Adrenal gland (tissue), 5 donors: ENCODE data around the gene TRIP12.

ENCODE experiments used
- CTCF ChIP-seq, 6 experiments: fragments of 450-650 bp in 4 of 6; fragments of 200-600 bp in 2 of 6; sonication (generic) in 1 of 6; IDR thresholded peaks; 1 replicate in 5 of 6; 2 replicates in 1 of 6; pipeline versions ENCODE4 v1.5.1 to v1.8.0; 2016 to 2021; ENCODE audit warnings: antibody characterized with exemption in 6 of 6, mild to moderate bottlenecking in 2 of 6, moderate library complexity in 1 of 6
- POLR2A ChIP-seq, 2 donors: fragments of 450-650 bp; IDR thresholded peaks; one replicate each; pipeline ENCODE4 v1.6.1; 2017; ENCODE audit warnings: antibody characterized with exemption in 2 of 2, mild to moderate bottlenecking in 2 of 2, moderate library complexity in 1 of 2
- donor health status: DM: no; HTN: no; CAD: no.

GRCh38 chr2:229875549-229875948, 46.3 kb downstream of the TRIP12 start:
- TF ChIP-seq CTCF (IDR thresholded peaks at IDR 0.05) (no peak), POLR2A (IDR thresholded peaks at IDR 0.05) (no peak)
